Tongue (tissue), 2 donors: ENCODE data around the gene SPOCK1. TPM values are rescaled to one million over a fixed set of nuclear protein-coding genes. Genes with fewer than 3 reads are reported as not detected.

Experiments
- DNase-seq: peaks from one replicate; pipeline ENCODE4 v3.0.0-alpha.2; 2015
- total RNA-seq: library from RNA; depleted of rRNA; stranded (reverse); fragments of >200 nt; gene quantifications from one replicate; pipeline ENCODE4 v1.2.3, GENCODE V29; 2014

Gene SPOCK1
- total RNA-seq, 1 donor from 2014 or later: 12.3 TPM

- DNase-seq: no peak
Measured at GRCh38 chr5:137359941-137360340, 139.2 kb downstream of the SPOCK1 start.

- DNase-seq: no peak
Measured at GRCh38 chr5:137357436-137357835, 141.7 kb downstream of the SPOCK1 start.

GRCh38 chr5:137356127-137356526 is 143.0 kb downstream of the SPOCK1 start:
- DNase-seq: no peak

GRCh38 chr5:137355708-137356107 is 143.4 kb downstream of the SPOCK1 start:
- DNase-seq: no peak

- DNase-seq: no peak
Measured at GRCh38 chr5:137352095-137352494, 147.0 kb downstream of the SPOCK1 start.

- DNase-seq: no peak
Measured at GRCh38 chr5:137350791-137351190, 148.3 kb downstream of the SPOCK1 start.

- no peak for DNase-seq
Measured at GRCh38 chr5:137348759-137349158, 150.4 kb downstream of the SPOCK1 start.

GRCh38 chr5:137347865-137348264 is 151.3 kb downstream of the SPOCK1 start:
- DNase-seq: no peak

GRCh38 chr5:137346281-137346680 is 152.8 kb downstream of the SPOCK1 start:
- DNase-seq: no peak

GRCh38 chr5:137345396-137345795 is 153.7 kb downstream of the SPOCK1 start:
- peak; percentile 24 for DNase-seq

GRCh38 chr5:137344723-137345322 is 154.3 kb downstream of the SPOCK1 start:
- peak; percentile 26 for DNase-seq

GRCh38 chr5:137344021-137344420 is 155.1 kb downstream of the SPOCK1 start:
- DNase-seq: no peak

GRCh38 chr5:137342764-137343163 is 156.4 kb downstream of the SPOCK1 start:
- no peak for DNase-seq

GRCh38 chr5:137341831-137342230 is 157.3 kb downstream of the SPOCK1 start:
- DNase-seq: no peak

- DNase-seq: peak; percentile 64
Measured at GRCh38 chr5:137340881-137341280, 158.2 kb downstream of the SPOCK1 start.

GRCh38 chr5:137336565-137337120 is 162.5 kb downstream of the SPOCK1 start:
- DNase-seq: no peak

- no peak for DNase-seq
Measured at GRCh38 chr5:137336161-137336560, 163.0 kb downstream of the SPOCK1 start.

GRCh38 chr5:137335493-137335892 is 163.6 kb downstream of the SPOCK1 start:
- no peak for DNase-seq

GRCh38 chr5:137333928-137334327 is 165.2 kb downstream of the SPOCK1 start:
- no peak for DNase-seq

- DNase-seq: no peak
Measured at GRCh38 chr5:137333475-137333874, 165.7 kb downstream of the SPOCK1 start.

GRCh38 chr5:137332296-137332695 is 166.8 kb downstream of the SPOCK1 start:
- no peak for DNase-seq

- DNase-seq: no peak
Measured at GRCh38 chr5:137329586-137330296, 169.4 kb downstream of the SPOCK1 start.

- no peak for DNase-seq
Measured at GRCh38 chr5:137328991-137329390, 170.1 kb downstream of the SPOCK1 start.

- no peak for DNase-seq
Measured at GRCh38 chr5:137328463-137328862, 170.7 kb downstream of the SPOCK1 start.
